Peyer's patch (tissue), 4 donors: ENCODE results near the gene NAV2. TPM values are rescaled to one million over a fixed set of nuclear protein-coding genes. Genes with fewer than 3 reads are reported as not detected.

Experiments
- DNase-seq, 3 donors: peaks; one replicate each; pipeline ENCODE4 v3.0.0-alpha.2; 2017 to 2019
- H3K27ac ChIP-seq, 4 donors: fragments of 200-600 bp; sonication (generic); one replicate each; pipeline ENCODE4 v1.5.1; 2016 to 2019
- H3K27me3 ChIP-seq, 2 donors: fragments of 200-600 bp; sonication (generic); one replicate each; pipeline ENCODE4 v1.5.1; 2019
- H3K36me3 ChIP-seq, 3 donors: fragments of 200-600 bp; sonication (generic); one replicate each; pipeline ENCODE4 v1.5.1; 2016 to 2019
- H3K4me1 ChIP-seq, 4 donors: fragments of 200-600 bp; sonication (generic); one replicate each; pipeline ENCODE4 v1.5.1; 2016 to 2019
- H3K4me3 ChIP-seq, 4 donors: fragments of 200-600 bp; sonication (generic); 1 replicate in 3 of 4; 2 replicates in 1 of 4; pipeline ENCODE4 v1.5.1; 2016 to 2019; ENCODE audit warnings: mild to moderate bottlenecking in 1 of 4
- H3K9me3 ChIP-seq, 4 donors: fragments of 200-600 bp; sonication (generic); one replicate each; pipeline ENCODE4 v1.5.1; 2016 to 2019; ENCODE audit warnings: mild to moderate bottlenecking in 1 of 4
- CTCF ChIP-seq, 6 experiments: fragments of 450-650 bp in 4 of 6; fragments of 200-600 bp in 2 of 6; sonication (generic) in 1 of 6; IDR thresholded peaks; one replicate each; pipeline ENCODE4 v1.5.1; 2017 to 2019; ENCODE audit warnings: antibody characterized with exemption in 6 of 6, mild to moderate bottlenecking in 3 of 6, moderate library complexity in 1 of 6
- POLR2A ChIP-seq, 2 donors: fragments of 450-650 bp; IDR thresholded peaks; one replicate each; pipeline ENCODE4 v1.5.1; 2017; ENCODE audit warnings: antibody characterized with exemption in 2 of 2, mild to moderate bottlenecking in 2 of 2, moderate library complexity in 2 of 2
- total RNA-seq, 4 donors: library from RNA; depleted of rRNA; stranded (reverse); fragments of >200 nt; gene quantifications; one replicate each; pipeline ENCODE4 v1.1.0, GENCODE V29; 2016

The NAV2 gene
- total RNA-seq, 4 donors from 2014 or later, result 6.0 to 48.7 (median 20.1) TPM

GRCh38 chr11:19821993-19822392 is 109.4 kb downstream of the NAV2 start:
- Histone ChIP-seq H3K27me3 (no peaks in the 10 kb centered on the region), H3K4me1 (peaks cover 0 to 7% (median 0%) of the 10 kb centered on the region in 4 donors), H3K36me3 (no peaks in the 10 kb centered on the region), H3K9me3 (no peaks in the 10 kb centered on the region), H3K27ac (no peak overlapping the region), H3K4me3 (no peak overlapping the region)
- no peak for DNase-seq
- TF ChIP-seq CTCF (IDR thresholded peaks at IDR 0.05) (no peak), POLR2A (IDR thresholded peaks at IDR 0.05) (no peak)

GRCh38 chr11:19822531-19822930 is 109.9 kb downstream of the NAV2 start:
- Histone ChIP-seq H3K36me3 (no peaks in the 10 kb centered on the region), H3K9me3 (no peaks in the 10 kb centered on the region), H3K4me3 (no peak overlapping the region), H3K27me3 (no peaks in the 10 kb centered on the region), H3K27ac (no peak overlapping the region), H3K4me1 (peaks cover 0 to 8% (median 0%) of the 10 kb centered on the region in 4 donors)
- TF ChIP-seq CTCF (IDR thresholded peaks at IDR 0.05), result no peak
- TF ChIP-seq POLR2A (IDR thresholded peaks at IDR 0.05), result no peak
- DNase-seq, result no peak

- H3K27ac ChIP-seq, result peak overlapping the region in 1 of 4 donors; percentile 30
- H3K4me3 ChIP-seq, result no peak overlapping the region
- DNase-seq, result no peak
- no peaks in the 10 kb centered on the region for H3K36me3 ChIP-seq
- no peak for TF ChIP-seq CTCF (IDR thresholded peaks at IDR 0.05)
- no peak for TF ChIP-seq POLR2A (IDR thresholded peaks at IDR 0.05)
- H3K9me3 ChIP-seq, result no peaks in the 10 kb centered on the region
- H3K4me1 ChIP-seq, result peaks cover 0 to 29% (median 0%) of the 10 kb centered on the region in 4 donors
- H3K27me3 ChIP-seq, result no peaks in the 10 kb centered on the region
Observed at GRCh38 chr11:19826606-19827005, 114.0 kb downstream of the NAV2 start.

GRCh38 chr11:19827399-19828135 is 114.9 kb downstream of the NAV2 start:
- no peak for TF ChIP-seq CTCF (IDR thresholded peaks at IDR 0.05)
- peak overlapping the region in 1 of 4 donors; percentile 30 for H3K27ac ChIP-seq
- no peaks in the 10 kb centered on the region for H3K9me3 ChIP-seq
- peak in 2 of 3 donors; percentile 59 to 60 for DNase-seq
- H3K4me1 ChIP-seq, result peaks cover 0 to 29% (median 0%) of the 10 kb centered on the region in 4 donors
- no peaks in the 10 kb centered on the region for H3K27me3 ChIP-seq
- no peak overlapping the region for H3K4me3 ChIP-seq
- H3K36me3 ChIP-seq, result no peaks in the 10 kb centered on the region

GRCh38 chr11:19828382-19829108 is 115.9 kb downstream of the NAV2 start:
- peaks cover 0 to 29% (median 0%) of the 10 kb centered on the region in 4 donors for H3K4me1 ChIP-seq

More at GRCh38 chr11:19828382-19829108, 115.9 kb downstream of the NAV2 start:
- TF ChIP-seq POLR2A (IDR thresholded peaks at IDR 0.05), result no peak
- TF ChIP-seq CTCF (IDR thresholded peaks at IDR 0.05), result no peak
- Histone ChIP-seq H3K36me3 (no peaks in the 10 kb centered on the region), H3K9me3 (no peaks in the 10 kb centered on the region), H3K27ac (peak overlapping the region in 2 of 4 donors; percentile 31 to 43), H3K27me3 (no peaks in the 10 kb centered on the region), H3K4me3 (no peak overlapping the region)
- no peak for DNase-seq
